GM19463 (cell line): ENCODE measurements around the gene LARGE1.

Source experiments
- ATAC-seq: cut with Tn5 transposase; IDR thresholded peaks from one replicate; pipeline ENCODE4 v1.9.1; 2021; ENCODE audit warnings: mild to moderate bottlenecking, moderate library complexity; ENCODE audit not compliant: unreplicated experiment

Gene LARGE1

DNA sequence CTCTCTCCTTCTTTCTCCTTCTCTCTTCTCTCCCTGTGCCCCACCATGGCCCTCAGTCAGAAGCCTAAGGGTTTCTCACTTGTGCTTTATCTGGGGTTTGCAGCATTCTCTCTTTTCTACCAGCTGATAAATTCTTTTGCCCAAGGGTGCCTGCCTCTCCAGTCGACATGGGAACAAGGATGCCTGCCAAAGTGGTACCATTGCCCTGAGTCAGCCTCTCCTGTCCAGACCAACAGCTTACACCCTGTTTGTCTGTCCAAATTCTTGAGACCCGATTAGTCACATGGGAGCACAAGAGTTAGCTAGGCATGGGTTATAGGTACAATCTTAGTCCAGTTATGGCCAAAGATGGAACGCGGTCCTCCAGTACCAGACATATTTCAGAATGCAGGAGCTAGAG is 242.7 kb downstream of the LARGE1 start:
- no peak for ATAC-seq

DNA sequence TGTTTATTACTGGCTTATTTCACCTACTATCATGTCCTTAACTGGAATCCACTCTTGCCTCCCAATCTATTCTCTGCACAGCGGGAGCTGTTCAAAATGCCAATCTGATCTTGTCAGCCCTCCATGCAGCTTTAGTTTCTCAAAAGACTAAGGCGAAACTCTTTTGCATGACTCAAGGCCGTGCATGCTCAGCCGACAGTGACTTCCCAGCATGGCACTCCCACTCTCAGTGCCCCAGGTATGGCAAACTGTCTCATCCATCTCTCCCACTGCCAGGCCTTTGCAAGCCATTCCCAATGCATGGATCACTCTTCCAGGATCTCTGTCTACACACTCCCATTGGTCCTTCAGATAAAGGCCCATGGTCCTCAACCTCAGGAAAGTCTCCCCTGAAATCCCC is 245.9 kb downstream of the LARGE1 start:
- ATAC-seq = no peak

DNA sequence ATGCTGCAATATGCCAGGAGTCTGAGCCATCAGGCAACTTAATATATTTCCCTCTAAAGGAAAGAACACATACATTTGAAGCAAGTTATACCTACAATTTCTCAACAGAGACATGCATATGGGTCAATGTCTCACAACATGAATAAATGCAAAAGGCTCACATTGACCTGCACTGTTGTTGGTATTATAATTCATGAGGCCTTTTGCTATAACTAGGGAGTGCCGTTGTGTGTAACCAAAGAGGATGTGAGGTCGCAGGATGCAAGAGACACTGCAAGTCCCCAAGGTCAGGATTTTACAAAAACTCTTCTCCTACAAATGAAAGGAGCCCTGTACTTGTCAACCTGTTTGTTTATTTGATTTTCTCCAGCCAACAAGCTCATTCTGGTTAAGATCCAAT is 250.5 kb downstream of the LARGE1 start:
- no peak for ATAC-seq

DNA sequence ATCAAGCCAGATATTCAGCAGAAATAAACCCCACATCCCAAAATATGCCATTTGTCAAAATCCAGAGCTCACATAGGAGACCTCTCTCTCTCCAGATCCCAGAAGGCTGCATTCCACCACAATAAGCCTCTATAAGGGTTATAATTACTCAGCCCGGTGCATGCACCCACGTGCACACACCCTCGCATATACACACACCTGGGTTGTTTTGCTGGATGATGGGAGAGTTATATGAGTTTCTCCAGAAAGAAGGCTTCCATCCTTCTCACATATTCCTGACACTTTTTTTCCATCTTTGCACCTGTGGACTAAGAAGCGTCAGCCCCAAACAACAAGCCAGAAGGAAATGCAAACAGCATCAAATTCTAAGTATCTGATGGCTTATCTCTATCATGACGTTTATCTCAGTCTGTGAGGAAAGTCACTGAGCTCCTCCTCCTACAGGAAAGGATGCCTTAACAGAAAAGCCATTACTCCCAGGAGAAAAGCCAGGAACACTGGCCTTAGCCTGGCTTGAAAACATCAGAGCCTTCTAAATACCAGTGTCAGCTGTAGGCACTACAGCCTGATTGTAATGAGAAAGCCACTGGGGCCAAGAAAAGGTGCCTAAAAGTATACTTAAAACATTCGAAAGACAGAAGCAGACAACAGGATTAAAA is 253.2 kb downstream of the LARGE1 start:
- no peak for ATAC-seq

DNA sequence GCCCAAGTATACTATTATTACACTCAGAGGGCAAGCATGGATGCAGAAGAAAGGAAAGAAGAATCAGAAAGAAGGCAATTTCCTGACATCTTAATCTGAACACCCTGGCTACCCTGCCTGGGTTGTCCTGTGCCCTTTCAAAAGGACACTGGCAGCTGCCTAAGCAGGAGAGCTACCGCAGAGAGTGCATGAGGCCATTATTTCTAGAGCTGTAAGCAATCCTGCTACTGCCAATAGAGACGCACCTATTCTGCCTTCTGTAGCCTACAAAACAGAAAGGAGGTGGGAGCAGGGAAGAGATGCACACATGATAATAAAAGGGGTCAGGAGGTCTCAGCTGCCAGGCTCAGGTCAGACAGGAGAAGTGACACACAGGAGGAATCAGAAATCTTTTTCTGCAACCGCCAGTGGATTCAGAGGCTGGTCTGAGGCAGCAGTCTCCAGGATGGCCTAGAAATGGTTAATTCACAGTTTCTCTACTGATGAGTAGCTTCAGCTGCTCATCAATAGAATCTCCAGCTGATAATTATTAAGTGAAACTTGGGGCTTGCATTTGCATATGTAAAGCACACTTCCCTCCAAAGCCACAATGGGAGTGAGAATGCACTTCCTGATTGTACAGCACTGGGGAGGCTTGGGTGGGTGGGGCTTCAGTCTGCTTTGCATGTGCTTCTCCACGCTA is 253.9 kb downstream of the LARGE1 start:
- no peak for ATAC-seq

DNA sequence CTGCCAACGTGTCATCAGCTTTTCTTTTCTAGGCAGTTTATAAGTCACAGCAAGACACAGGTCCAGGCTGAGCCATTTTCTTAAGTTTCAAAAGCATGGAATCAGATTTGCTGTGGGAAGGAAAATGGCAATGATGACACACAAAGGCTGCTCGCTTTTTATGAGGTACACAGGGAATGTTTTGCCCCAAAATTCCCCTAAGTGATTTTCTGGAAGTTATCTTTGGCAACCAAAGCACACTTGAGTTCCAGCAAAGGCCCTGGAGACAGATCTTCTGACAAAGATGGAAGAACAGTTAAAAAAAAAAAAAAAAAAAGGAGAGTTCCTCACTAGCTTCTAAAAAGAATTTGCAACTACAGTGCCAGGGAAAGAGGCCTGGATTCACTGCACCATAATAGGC is 260.8 kb downstream of the LARGE1 start:
- no peak for ATAC-seq

DNA sequence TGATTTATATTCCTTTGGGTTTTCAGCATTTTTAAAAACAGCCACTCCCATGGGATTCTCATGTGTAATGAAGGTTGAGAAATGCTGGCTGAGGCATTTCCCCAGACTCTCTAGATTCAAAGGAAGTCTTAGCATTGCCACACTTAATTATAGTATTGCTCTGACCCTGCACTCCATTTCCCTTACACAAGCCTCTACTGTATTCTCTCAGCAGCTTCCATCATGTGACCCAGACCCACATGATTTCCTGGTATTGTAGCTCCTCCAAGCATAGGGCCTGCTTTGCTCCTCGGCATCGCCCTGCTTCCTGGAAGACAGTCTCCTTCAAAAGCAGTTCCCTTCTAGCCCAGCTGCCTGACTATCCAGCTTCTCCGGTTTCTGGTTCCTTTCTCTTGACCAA is 261.5 kb downstream of the LARGE1 start:
- no peak for ATAC-seq

DNA sequence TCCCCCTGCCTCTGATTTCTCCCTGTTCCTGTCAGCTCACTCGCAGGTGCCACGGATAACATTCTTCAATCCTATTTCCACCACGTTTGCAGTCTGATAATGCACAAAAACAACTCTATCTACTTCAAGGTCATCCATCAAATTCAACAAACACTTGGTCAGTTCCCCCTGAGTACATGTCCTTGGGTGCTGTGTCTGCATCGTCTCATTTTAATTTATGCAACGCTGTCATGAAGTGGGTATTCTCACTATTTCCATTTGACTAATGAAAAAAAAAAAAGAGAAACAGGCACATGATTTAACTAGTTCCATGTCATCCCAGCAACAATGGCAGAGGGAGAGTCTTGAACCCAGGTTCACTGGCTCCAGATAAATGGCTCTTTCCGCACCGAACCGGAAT is 262.6 kb downstream of the LARGE1 start:
- no peak for ATAC-seq

DNA sequence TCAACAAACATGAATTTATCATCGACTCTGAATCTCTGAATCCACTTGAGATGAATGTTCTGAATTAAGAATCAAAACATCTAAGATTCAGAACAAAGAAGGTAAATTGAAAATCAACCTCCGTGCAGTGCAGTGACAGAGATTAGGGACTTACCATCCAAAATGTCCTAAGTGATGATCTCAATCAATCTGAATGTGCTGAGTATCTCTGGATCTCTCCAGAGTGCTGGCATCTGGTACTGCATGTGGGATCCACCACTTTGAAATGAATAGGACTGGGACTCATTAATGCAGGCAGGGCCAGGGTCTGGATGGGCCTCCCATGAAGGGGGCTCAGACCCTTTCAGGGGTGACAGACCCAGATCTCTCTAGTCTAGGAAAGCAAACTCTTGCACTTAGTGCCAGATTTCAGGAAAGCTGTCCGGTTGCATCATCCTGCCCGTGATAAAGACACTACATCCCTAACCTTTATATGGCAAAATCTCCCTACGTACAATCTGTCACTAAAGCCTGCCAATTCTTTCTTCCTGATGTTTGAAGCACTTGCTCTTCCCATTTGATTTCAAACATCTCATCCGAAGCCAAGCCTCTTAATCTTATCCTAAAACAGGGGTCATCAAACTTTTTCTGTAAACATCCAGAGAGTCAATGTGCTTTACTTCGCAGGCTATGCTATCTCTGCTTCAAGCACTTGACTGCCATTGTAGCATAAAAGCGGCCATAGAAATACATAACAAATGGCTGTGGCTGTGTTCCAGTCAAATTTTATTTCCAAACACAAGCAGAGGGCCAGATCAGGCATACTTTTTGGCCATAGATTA is 263.3 kb downstream of the LARGE1 start:
- ATAC-seq = no peak

DNA sequence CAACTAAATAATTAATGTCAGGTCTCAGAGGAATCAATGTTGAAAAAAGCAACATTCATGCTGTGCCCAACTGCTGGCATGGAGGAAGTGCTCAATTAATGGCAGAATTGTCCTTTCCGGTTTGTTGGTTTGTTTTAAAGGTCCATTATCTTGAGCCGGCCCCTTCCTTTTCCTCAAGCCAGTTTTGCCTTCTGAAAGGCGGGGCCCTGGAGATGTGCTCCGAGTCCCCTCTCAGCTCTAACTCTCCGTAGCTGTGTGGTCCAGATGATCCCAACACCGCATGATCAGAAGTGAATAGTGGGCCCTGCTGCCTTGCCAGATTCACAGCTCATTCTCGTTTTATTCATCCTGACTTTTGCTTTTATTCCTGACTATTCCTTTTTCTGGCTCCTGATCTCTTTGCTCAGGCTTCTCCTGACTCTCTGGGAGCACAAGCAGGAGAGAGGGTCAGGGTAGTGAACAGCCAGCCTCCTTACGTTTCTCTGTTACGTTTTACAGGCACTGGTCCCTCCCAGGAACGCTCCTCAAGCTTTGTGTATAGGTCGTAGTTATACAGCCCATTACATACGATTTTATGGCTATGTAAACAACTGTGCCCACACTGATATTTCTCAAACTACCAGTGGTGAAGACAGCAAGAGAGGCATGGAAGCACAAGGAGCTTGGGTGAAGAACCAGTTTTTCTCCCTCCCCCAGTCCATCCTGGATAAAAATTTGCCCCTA is 265.9 kb downstream of the LARGE1 start:
- no peak for ATAC-seq

DNA sequence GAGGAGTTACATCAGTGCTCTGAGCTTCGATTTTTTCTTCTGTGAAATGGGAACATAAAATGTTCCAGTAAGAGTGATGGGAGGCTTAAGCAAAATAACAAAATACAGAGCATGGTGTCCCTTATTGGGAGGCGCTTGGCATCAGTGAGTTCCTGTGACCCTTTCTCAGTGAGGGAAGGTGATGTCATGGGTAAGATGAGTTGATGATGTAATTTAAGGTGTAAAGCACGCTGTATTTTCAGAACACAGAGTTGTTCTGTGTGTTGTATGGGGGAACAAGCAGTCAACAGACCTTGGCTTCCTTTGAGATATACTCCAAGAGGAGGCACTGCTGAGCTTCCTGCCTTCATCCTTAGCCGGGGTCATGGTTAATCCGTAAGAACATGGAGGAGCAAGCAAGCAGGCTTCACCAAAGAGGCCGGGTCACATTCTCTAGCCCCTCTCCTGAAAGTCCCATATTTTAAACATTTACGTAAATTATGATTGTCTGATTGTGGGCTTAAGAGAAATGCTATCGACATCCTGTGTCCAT is 266.7 kb downstream of the LARGE1 start:
- no peak for ATAC-seq

DNA sequence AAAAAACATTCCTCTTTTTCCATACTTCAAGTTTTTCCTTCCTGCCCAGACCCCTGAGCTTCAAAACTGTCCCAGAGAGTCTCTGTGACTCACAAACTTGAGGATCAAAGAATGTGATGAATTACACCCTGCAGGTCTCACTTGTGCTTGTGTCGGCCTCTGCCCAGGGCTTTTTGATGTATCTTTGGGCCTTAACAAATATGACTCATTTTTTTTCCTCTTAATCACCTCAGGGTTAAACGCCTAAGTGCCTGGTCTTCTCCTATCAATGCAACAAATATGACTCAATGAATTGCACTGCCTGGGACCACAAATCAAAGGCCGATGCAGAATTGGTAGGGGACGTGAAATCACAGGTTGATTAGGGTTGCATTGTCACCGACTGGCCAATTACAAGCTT is 267.7 kb downstream of the LARGE1 start:
- no peak for ATAC-seq

DNA sequence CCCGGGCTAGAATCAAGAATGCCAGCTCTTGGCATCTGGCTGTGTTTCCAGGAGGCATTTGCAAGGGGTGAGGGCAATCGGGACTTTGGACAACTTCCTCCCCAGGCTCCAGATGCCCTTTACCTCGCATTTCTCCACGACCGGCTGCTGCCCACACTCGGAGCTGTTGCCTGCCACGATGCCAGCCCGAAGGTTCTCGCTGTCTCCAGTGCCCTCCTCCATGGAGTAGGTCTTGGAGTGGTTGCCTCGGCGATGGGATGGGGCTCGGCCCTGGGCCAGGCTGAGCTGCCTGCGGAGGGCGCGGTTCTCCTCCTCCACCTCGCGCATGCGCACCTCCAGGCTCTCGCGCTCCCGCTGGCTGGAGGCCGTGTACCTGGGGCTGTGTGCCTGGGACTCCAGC is 270.0 kb downstream of the LARGE1 start:
- no peak for ATAC-seq

DNA sequence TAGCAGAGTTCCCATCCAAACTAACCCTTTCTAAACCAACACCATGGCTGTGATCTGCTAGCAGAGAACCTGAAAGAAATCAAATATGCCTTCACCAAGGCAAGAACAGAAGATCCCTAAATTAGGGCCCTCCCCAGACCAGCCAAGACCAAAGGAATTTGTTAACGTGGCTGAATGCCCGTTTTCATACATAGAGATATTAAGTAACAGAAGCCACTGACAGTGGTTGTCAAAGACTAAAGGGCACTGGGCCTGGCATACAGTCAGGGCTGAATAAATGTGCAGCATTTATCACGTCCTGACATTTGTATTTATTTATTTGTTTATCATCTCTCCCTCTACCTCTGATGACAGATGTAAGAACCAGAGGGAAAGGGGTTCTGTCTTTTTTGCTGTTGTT is 271.8 kb downstream of the LARGE1 start:
- ATAC-seq = no peak

DNA sequence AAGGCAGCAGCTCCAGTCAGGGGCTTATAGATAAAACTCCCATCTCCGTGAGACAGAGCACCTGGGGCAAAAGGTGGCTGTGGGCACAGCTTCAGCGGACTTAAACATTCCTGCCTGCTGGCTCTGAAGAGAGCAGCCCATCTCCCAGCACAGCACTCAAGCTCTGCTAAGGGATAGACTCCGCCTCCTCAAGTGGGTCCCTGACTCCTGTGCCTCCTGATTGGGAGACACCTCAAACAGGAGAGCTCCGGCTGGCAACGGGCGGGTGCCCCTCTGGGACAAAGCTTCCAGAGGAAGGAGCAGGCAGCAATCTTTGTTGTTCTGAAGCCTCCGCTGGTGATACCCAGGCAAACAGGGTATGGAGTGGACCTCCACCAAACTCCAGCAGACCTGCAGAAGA is 279.4 kb downstream of the LARGE1 start:
- no peak for ATAC-seq

DNA sequence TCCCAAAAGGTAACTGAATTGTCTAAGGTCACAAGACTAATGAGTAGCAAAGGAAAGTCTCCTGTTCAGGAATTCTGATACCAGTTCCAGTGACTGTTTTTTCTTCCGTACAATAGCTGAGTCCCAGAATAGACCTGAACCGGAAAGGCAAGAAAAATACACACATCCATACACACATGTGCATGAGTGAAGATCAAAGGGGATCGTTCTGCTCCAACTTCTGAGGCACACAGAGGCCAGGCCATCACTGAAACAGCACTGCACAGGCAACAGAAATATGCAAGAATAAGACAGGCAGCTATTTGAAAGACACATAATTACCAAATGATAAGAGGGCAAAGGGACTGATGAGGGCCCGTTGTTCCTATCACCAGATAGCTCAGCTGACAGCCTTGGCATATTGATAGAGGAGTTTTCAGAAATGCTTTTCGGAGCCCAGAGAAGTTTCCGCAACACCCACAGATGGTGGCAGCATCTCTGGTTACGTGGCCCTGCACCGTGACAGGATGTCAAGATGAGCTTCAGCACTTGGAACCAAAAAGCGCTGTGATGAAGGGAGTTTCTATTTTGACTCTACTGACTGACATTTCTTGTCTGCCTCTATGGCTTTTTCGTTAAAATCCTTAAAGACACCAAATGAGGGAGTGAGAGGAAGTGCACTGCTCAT is 280.6 kb downstream of the LARGE1 start:
- no peak for ATAC-seq

DNA sequence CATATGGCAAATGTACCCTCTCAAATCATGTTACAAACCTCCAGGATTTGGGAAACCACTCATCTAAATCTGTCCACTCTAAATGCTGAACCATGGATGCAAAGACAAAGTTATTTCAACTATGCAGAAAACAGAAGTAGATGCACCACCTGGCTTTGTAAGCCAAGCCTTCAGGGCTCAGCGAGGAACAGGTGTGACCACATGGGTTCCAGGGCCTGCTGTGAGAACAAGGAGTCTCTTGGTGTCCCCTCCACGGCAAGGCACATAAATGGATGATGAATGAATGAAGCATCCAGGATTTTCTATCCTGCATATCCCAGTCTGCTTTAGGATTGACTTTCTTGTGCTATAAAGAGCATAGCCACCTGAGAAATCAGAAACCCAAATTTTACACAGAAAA is 284.5 kb downstream of the LARGE1 start:
- no peak for ATAC-seq

DNA sequence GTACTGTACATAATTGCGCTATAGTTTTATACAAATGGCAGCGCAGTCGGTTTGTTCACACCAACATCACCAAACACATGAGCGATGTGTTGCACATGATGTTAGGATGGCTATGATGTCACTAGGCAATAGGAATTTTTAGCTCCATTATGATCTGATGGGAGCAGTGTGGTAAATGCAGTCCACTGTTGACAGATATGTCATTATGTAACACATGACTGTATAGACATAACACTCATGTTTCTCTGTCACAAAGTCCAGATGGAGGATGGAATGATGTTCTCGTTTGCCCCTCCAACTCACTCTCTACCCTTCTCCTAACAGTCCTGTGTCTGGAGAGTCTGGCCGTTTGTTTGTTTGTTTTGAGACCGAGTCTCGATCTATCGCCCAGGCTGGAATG is 288.5 kb downstream of the LARGE1 start:
- ATAC-seq = no peak

DNA sequence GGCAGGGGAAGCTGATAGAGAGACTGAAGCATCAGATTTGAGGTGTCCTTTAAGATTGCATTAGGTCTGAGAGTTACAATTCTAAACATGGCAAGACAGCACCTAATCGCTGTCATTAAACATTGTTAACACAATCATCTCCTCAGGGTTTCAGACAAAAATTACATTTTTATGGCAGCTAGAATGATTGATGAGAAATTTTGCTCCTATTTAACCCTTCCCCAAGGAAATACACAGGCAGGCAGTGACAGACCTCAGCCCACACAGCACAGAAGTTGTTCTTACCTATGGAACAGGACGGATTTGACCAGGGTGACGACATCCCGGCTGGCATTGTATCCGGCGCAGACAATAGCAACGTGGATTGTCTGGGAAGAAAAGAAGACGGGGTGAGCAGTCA is 294.3 kb downstream of the LARGE1 start:
- no peak for ATAC-seq

DNA sequence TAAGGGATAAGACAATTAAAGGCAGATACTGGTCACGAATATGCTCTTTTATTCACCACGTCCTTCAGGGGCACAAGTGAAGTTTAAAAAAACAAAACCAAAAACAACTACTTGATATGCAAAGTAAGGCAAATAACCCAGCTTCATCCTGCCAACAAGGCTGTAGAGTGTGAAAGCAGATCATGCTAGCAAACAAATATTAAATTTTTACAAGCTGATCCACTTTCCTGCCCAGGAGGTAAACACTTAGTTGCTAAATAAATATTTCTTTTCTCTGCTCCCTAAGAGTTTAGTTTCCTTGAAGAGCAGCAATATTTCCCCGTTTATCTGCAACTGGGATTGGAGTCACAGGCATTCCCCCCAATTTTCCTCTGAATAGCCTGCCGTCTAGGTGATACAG is 300.2 kb downstream of the LARGE1 start:
- ATAC-seq = no peak

DNA sequence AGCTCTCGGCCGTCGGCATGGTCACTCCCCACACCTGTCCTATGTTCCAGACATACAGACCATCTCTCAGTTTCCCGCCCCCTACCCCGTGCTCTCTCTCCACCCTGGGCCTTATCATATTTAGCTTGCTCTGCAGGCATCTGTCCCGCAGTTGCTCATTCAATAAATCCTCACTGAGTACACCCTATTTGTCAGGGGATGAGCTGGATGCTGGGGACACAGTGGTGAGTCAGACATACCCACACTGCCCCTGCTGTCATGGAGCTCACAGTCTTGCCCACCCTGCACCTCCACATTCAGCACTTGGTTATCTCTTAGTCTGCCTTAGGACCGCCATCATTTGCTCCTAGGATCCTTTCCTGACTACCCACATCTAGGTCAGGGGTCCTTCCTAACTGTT is 313.8 kb downstream of the LARGE1 start:
- ATAC-seq = no peak
